Testis (tissue), 2 donors: ENCODE results near the gene DYNLRB1.

Experiments used
- POLR2A ChIP-seq: fragments of 450-650 bp; IDR thresholded peaks from one replicate; pipeline ENCODE4 v1.6.1; 2017; ENCODE audit warnings: antibody characterized with exemption, mild to moderate bottlenecking, moderate library complexity
- TF ChIP-seq, protein P1 (sequence below), 3 experiments: fragments of 450-650 bp in 2 of 3; fragments of 200-600 bp in 1 of 3; sonication (generic) in 1 of 3; IDR thresholded peaks; one replicate each; pipeline ENCODE4 v1.5.1; 2016 to 2019; ENCODE audit warnings: antibody characterized with exemption in 3 of 3, mild to moderate bottlenecking in 2 of 3, moderate library complexity in 1 of 3

DNA sequence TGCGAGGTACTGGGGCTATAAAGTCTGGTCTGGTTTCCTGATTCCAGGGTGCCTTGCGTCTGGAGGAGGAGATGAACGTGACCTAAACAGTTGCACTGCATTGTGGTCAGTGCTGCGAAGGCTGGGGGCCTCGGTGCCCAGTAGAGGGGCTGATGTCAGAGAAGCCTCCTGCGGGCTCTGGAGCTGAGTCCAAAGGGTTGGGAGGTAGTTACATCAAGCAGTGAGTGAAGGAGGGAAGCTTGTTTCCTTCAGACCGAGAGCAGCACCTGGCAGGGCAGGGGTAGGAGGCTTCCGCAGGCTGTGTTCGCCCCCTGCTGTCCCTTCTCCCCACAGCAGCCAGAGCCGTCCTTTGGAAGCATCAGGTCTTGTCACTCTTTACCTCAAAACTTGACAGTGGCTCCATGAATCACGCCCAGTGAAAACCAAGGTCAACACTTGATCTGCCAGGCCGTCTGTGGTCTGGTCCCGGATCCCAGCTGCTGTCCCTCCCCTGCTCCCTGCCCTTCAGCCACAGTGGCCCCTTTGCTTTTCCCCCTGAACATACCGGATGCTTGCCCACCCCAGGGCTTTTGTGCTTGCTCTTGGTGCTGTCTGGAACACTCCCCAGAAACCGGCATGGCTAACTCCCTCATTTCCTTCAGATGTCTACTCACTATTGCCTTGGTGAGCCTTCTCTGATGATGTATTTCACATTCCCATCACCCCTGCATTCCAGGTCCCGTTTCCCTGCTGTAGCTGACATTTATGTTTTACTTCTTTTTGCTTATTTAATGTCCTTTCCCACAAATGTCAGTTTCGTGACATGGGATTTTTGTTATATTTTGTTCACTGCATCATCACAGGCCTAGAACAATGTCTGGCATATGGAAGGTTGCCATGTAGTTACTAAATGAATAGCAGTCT, 7.0 kb downstream of the DYNLRB1 start:
- TF ChIP-seq POLR2A = no peak
- TF ChIP-seq, protein P1, sequence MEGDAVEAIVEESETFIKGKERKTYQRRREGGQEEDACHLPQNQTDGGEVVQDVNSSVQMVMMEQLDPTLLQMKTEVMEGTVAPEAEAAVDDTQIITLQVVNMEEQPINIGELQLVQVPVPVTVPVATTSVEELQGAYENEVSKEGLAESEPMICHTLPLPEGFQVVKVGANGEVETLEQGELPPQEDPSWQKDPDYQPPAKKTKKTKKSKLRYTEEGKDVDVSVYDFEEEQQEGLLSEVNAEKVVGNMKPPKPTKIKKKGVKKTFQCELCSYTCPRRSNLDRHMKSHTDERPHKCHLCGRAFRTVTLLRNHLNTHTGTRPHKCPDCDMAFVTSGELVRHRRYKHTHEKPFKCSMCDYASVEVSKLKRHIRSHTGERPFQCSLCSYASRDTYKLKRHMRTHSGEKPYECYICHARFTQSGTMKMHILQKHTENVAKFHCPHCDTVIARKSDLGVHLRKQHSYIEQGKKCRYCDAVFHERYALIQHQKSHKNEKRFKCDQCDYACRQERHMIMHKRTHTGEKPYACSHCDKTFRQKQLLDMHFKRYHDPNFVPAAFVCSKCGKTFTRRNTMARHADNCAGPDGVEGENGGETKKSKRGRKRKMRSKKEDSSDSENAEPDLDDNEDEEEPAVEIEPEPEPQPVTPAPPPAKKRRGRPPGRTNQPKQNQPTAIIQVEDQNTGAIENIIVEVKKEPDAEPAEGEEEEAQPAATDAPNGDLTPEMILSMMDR (IDR thresholded peaks at IDR 0.05) = peak; percentile 20 to 41 (median 25)
